Gastrocnemius medialis (tissue), 4 donors: ENCODE results near the gene CCSER1.
"Not testable (repeated sequence)": the region's sequence is repeated elsewhere in the genome, so short reads cannot be mapped to it uniquely, and the experiment has no call there.

ENCODE experiments used
- POLR2A ChIP-seq, 2 donors: fragments of 450-650 bp; IDR thresholded peaks; one replicate each; pipeline ENCODE4 v1.6.1; 2017; ENCODE audit warnings: antibody characterized with exemption in 2 of 2, mild to moderate bottlenecking in 2 of 2, moderate library complexity in 2 of 2
- TF ChIP-seq, protein P1 (sequence below), 5 experiments: fragments of 450-650 bp in 3 of 5; fragments of 200-600 bp in 2 of 5; sonication (generic) in 2 of 5; IDR thresholded peaks in 4 of 5; conservative IDR thresholded peaks in 1 of 5; 1 replicate in 4 of 5; 2 replicates in 1 of 5; pipeline ENCODE4 v1.5.1; 2016 to 2019; ENCODE audit warnings: antibody characterized with exemption in 5 of 5, mild to moderate bottlenecking in 3 of 5, moderate library complexity in 3 of 5

GRCh38 chr4:90412786-90413185 lies 285.6 kb downstream of the CCSER1 start:
- TF ChIP-seq, protein P1, sequence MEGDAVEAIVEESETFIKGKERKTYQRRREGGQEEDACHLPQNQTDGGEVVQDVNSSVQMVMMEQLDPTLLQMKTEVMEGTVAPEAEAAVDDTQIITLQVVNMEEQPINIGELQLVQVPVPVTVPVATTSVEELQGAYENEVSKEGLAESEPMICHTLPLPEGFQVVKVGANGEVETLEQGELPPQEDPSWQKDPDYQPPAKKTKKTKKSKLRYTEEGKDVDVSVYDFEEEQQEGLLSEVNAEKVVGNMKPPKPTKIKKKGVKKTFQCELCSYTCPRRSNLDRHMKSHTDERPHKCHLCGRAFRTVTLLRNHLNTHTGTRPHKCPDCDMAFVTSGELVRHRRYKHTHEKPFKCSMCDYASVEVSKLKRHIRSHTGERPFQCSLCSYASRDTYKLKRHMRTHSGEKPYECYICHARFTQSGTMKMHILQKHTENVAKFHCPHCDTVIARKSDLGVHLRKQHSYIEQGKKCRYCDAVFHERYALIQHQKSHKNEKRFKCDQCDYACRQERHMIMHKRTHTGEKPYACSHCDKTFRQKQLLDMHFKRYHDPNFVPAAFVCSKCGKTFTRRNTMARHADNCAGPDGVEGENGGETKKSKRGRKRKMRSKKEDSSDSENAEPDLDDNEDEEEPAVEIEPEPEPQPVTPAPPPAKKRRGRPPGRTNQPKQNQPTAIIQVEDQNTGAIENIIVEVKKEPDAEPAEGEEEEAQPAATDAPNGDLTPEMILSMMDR (IDR thresholded peaks at IDR 0.05 in 4 of 5, conservative IDR thresholded peaks at IDR 0.05 in 1 of 5) = not testable (repeated sequence)
- not testable (repeated sequence) for TF ChIP-seq POLR2A (IDR thresholded peaks at IDR 0.05)
